Measurements from ENCODE around the gene SDCCAG8. TPM values are rescaled to one million over a fixed set of nuclear protein-coding genes. Genes with fewer than 3 reads are reported as not detected.

Gene SDCCAG8
- total RNA-seq, 1 donor from 2014 or later, result 92.7 TPM

GRCh38 chr1:243409284-243409683 is 153.4 kb downstream of the SDCCAG8 start:
- ATAC-seq (no peak), DNase-seq (no peak)
- H3K9me3 ChIP-seq, result no peaks in the 10 kb centered on the region
- intact Hi-C loops (cut with DNase I), result no loop called here
- H3K4me1 ChIP-seq, result no peaks in the 10 kb centered on the region
- no peak overlapping the region for H3K27ac ChIP-seq
- TF ChIP-seq CTCF (IDR thresholded peaks at IDR 0.05), result no peak
- H3K27me3 ChIP-seq (ENCODE audit: low read depth), result no peaks in the 10 kb centered on the region
- no peaks in the 10 kb centered on the region for H3K36me3 ChIP-seq
- H3K4me3 ChIP-seq, result no peak overlapping the region

DNA sequence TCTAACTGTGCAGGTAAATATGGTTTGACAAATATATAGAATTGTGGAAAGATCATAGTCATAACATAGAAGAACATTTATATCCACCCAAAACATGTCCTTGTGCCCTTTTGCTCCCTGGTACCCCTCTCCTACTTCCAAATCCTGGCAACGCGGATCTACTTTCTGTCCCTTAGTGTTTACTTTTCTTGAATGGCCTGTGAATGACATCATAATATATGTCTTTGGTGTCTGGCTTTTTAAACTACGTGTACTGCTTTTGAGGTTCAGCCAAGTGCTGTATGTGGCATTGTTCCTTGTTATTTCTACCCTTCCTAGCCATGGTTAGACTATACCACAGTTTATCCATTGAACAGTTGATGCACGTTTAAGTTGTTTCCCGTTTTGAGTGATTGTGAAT is 155.6 kb downstream of the SDCCAG8 start:
- intact Hi-C loops (cut with DNase I), result no loop called here
- Histone ChIP-seq H3K36me3 (peaks cover 15% of the 10 kb centered on the region), H3K27ac (no peak overlapping the region), H3K9me3 (no peaks in the 10 kb centered on the region), H3K4me1 (no peaks in the 10 kb centered on the region), H3K4me3 (no peak overlapping the region), H3K27me3 (ENCODE audit: low read depth) (no peaks in the 10 kb centered on the region)
- DNase-seq, result no peak
- no peak for ATAC-seq
- TF ChIP-seq CTCF (IDR thresholded peaks at IDR 0.05), result no peak

DNA sequence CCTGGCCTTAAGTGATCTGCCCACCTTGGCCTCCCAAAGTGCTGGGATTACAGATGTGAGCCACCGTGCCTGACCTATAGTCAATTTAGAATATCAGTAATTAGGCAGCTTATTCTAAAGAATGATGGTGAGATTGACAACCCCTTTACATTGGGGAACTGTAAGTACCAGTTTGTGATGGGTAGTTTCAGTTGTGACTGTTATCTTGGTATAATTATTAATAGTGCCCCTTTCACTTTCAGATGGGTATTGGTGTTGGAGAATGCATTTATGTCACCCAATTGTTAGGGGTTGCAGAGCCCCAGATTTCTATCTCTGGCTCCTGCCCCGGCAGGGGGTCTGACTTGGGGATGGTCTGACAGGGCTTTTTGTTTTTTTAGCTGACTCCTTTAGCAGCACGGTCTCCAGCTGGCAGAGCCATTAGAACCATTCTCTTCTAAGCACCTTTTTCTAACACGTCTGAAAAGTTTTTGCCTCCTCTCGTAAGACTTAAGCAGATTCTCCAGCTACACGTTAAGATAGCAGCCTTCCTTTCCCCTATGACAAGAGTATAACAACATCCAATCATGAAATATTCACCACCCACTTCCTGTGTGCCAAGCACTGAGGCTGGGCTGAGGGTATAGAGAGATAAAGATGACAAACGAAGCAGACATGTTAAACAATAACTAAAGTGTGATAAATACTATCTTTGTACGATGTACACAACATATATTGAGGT is 157.8 kb downstream of the SDCCAG8 start:
- Histone ChIP-seq H3K27me3 (ENCODE audit: low read depth) (no peaks in the 10 kb centered on the region), H3K9me3 (no peaks in the 10 kb centered on the region), H3K4me3 (no peak overlapping the region), H3K4me1 (no peaks in the 10 kb centered on the region), H3K27ac (no peak overlapping the region), H3K36me3 (peaks cover 26% of the 10 kb centered on the region)
- DNase-seq, result no peak
- no peak for TF ChIP-seq CTCF (IDR thresholded peaks at IDR 0.05)
- ATAC-seq, result no peak
- intact Hi-C loops (cut with DNase I), result no loop called here

GRCh38 chr1:243414152-243414494 is 158.3 kb downstream of the SDCCAG8 start:
- no peaks in the 10 kb centered on the region for H3K9me3 ChIP-seq
- no peak overlapping the region for H3K27ac ChIP-seq
- no peaks in the 10 kb centered on the region for H3K27me3 ChIP-seq (ENCODE audit: low read depth)
- no peaks in the 10 kb centered on the region for H3K4me1 ChIP-seq
- H3K36me3 ChIP-seq, result peaks cover 26% of the 10 kb centered on the region
- DNase-seq (no peak), ATAC-seq (no peak)
- H3K4me3 ChIP-seq, result no peak overlapping the region
- TF ChIP-seq CTCF (IDR thresholded peaks at IDR 0.05), result no peak
- intact Hi-C loops (cut with DNase I), result no loop called here

- Histone ChIP-seq H3K36me3 (peaks cover 26% of the 10 kb centered on the region), H3K27ac (no peak overlapping the region), H3K4me1 (peaks cover 2% of the 10 kb centered on the region), H3K27me3 (ENCODE audit: low read depth) (no peaks in the 10 kb centered on the region), H3K9me3 (no peaks in the 10 kb centered on the region), H3K4me3 (no peak overlapping the region)
- no peak for DNase-seq
- no peak for ATAC-seq
- TF ChIP-seq CTCF (IDR thresholded peaks at IDR 0.05), result no peak
- intact Hi-C loops (cut with DNase I), result no loop called here
Observed at GRCh38 chr1:243415663-243416408, 160.0 kb downstream of the SDCCAG8 start.
